HUDEP-2 (cell line): ENCODE results near the gene SMPX.

Experiments used
- DNase-seq, 76 experiments: peaks; one replicate each; lab custom pipeline; 2025; ENCODE audit not compliant: unreplicated experiment in 76 of 76; lab: John Stamatoyannopoulos, UW

The SMPX gene

DNA sequence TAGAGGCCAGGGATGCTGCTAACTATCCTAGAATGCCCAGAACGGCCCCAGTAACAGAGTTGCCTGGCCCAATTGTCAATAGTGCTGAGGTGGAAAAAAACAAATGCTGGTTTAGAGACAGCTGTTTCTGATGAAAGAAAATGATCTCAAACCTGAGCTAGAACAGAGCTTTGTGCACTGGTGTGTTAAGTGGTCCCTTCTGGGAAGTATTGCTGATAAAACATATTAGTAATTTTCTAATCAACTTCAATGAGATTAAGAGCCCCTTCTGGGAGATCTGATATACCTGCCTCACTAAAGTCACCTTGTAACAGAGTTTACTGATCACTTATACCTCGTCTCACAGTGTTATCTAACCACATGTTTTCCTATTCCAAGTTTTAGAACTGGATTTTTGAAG lies 42.1 kb downstream of the SMPX start:
- DNase-seq: no peak

DNA sequence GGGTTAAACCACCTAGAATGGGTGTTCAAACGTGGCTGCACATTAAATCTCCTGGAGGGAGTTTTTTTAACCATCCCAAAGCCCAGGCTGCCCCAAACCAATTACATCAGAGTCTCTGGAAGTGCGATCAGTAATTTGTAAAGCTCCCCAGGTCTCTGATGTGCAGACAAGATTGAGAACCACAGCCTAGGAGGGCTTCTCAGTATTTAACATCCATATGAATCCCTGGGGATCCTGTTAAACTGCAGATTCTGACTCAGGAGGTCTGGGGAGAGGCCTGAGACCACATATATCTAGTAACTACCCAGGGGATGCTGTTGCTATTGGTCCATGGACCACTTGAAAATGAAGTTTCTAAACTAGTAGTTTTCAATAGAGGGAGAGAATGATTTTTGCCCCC lies 42.6 kb downstream of the SMPX start:
- no peak for DNase-seq

DNA sequence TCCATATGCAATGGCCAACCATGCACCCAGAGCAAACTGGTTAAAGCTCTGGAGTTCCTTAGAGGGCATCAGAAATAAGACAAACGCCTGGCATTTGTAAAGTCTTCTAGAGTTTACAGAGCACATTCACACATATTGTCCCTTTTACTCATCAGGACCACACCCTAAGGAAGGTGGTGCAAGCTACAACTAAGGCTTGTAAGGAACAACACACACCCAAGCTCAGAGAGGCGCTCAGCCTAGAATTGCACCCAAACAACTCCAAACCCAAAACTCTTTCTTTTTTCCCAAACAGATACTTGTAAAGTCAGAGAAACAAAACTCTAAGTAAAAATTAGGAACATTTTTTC lies 46.1 kb downstream of the SMPX start:
- no peak for DNase-seq

DNA sequence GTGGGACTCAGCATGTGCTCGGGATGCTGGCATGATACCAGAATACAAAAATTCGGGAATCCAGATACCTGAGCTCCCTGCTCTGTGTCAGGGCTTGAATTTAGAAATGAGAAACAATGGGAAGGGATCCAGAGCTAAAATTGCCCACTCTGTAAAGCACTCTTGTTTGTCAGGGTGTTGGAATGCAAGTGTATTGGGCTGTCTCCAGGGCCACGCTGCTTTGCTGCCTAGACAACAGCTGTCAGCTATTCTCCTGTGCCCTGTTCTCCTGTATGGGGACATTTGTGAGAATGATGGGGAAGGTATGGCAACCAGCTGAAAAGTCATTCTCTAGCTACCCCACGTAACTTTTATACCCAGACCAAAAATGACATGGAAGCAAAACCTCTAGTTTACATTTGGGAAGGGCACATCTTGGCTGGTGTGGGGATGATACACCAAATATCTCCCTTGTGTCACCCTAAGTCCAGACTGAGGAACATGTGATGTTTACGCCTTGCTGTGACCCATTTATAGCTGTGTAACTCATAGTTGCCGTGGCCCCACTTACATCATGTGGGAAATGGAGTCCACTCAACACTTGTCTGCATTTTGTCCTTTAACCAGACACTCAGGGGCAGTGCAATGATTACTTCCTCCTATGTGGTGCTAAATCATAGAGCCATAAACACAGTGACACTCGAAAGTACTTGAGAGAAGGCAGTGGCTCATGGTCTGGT lies 46.6 kb downstream of the SMPX start:
- no peak for DNase-seq

DNA sequence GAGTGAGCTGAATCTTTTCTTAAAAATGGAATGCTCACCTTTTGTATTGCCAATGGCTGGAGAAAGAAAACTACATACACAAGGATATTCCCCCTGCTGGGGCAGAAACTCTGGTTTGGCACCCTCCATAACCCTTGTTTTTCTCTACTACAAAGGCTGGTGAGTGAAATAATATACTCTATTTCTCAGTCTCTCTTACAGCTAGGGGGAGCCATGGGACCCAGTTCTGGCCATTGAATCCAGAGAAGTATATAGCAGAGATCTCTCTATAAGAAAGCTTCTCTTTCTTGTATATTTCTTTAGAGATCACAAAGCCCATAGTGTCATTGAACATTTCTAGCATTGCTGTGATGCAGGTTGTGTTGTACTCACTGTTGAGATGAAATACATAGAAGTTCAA lies 49.8 kb downstream of the SMPX start:
- DNase-seq: peak in 2 of 76 experiments; percentile 0 to 2

DNA sequence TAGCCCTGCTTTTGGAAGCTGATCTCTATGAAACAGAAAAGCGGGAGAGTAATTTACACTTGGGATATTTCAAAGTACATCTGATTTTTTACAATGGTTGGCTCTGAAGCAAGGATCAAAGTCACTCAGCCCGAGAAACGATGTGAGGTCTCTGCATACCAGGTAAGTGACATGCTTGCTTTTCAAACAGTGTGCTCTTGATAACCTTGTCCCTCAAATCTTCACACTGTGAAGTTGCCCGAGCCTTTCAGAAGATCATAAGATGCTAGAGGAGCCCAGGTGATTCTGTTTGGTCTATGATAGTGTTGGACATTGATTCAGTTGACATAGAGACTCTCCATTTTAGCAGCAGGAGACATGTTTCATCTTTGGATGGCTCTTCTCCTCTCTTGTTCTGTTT lies 52.7 kb downstream of the SMPX start:
- no peak for DNase-seq

DNA sequence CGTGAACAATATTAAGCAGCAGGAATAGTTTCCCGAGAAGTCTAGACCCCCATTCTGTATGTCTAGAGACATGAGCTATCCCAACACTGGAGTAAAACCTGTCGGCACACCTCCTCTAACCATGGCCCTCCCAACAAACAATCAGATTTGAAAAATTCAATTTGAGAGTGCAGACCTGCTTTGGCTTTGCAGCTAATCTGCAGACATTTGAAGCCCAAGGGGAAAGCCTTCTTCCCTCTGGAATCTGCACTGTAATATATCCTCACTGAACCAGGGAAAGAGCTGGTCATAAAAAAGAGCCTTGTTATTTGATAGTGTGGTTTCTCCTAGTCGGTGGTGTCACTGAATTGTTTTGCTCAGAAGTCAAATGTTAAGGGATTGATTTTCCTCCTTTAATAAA lies 55.2 kb downstream of the SMPX start:
- no peak for DNase-seq

DNA sequence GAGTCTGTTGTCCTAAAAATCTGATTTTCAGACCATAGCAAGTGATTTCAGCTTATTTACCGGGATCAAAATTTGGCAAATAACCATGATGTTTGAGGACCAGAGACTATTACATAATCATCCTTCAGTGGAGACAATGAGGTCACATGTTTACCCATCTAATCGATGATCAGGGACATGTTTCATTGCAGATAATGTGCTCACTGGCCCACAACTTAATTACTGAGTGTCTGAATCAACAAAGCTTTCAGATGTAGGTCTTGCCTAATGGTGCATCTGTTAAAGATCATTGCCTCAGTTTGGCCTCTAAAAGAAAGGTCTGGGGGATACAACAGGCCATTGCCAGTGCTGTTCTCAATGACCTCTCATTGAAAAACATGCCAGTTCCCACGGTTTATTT lies 56.9 kb downstream of the SMPX start:
- no peak for DNase-seq

DNA sequence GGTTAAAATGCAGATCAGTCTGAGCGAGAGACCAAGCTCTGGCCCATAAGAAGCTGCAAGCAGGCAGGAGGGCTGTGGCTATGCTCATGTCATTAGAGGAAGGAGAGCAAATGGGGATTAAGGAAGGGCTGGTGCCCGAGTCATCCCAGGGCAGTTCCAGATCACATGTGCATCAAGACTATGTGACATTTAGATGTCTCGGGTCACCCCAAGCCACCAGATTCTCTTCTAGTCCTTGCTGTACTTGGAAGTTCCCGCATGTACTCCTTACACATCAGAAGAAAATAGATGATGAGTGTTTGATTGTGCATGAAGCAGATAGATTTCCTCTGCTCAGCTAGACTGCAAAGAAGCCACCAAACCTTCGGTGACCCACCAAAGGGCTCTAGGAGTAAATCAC lies 57.6 kb downstream of the SMPX start:
- no peak for DNase-seq

DNA sequence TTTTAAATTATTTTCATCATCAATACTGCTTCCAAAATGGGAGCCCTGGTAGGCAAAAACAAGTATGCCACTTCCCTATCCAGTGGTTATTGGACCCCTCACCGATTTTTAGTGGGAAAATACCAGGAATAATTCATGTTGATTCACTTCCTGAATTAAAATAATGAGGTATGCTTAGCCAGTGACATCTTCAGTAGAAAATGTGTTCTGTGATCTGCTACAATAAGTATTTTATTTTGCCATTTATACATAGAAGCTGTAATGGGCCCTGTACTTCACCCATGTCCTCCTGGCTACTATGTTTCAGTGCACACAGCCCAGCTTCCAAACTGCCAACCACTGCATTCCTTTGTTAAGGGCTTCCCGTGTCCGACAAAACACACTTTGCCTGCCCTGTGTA lies 58.8 kb downstream of the SMPX start:
- DNase-seq: no peak

DNA sequence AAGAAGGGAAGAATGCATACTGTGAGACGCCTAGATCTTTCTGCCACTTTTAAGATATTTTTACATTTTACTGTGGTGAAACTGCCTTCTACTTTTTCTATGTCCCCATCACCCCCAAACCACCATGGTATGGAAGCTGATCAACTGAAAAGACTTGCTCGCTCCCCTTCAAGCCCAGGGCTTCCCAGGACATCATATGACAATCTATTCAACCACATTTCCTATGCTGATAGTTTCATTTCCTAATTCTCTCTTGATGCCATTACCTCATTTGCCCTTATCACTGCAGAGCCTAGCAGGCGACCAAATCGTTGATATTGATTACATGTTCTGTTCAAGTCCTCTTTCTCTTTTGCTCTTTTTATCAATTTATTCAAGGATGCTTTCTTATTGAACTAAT lies 59.6 kb downstream of the SMPX start:
- no peak for DNase-seq

DNA sequence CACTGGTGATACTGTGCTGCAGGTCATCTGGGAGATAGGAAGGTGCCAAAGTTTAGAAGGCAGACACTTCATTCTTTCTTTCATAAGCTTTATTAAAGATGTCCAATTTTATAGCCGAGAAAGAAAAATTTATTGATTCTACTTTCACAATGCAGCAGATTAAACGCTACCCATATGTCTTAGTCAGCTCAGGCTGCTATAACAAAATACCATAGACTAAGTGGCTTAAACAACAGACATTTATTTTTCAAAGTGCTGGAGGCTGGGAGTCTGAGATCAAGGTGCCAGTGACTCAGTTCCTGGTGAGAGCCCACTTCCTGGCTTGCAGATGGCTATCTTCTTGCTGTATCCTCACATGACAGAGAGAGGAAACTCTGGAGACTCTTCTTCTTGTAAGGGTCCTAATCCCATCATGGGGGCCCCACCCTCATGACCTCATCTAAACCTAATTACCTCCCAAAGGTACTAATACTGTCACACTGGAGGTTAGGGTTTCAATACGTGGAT lies 66.4 kb downstream of the SMPX start:
- no peak for DNase-seq

DNA sequence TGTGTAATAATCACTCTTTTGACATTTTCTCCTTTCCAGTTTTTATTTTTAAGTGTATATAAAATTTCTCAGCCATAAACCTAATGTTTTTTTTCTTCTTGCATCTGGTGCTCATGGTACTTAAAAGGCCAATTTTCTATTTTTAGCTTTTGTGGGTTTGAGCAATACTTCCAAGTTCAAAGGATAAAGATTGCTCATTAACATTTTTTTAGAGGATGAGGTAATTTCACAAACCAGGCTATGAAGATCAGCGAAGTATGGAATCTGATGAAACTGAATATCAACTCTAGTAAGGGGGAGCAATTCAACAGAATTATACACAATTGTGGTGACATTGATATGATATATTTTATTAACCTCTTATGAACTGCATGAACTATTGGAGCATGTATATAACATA lies 74.0 kb downstream of the SMPX start:
- no peak for DNase-seq

DNA sequence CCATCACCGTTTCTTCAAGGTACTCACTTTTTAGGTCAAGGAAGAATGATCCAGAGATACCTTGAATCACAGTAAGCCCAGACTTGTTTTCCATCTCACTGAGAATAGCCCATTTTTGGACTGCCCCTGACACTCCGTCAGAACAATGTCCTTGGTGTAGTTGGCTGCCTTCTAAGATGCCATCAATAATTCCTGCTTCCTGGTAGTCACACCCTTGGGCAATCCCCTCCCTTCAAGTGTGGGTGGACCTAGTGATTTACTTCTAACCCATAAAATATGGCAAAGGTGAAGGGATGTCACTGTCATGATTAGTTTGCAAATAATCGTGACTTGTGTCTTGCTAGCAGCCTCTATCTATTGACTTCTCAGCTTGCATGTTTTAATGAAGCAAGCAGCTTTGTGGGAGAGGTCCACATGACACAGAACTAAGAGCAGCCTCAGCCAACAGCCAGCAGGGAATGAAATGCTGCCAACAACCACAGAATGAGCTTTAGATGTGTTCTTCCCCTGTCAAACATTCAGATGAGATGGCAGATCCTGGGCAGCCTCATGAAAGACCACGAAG lies 79.8 kb downstream of the SMPX start:
- no peak for DNase-seq

DNA sequence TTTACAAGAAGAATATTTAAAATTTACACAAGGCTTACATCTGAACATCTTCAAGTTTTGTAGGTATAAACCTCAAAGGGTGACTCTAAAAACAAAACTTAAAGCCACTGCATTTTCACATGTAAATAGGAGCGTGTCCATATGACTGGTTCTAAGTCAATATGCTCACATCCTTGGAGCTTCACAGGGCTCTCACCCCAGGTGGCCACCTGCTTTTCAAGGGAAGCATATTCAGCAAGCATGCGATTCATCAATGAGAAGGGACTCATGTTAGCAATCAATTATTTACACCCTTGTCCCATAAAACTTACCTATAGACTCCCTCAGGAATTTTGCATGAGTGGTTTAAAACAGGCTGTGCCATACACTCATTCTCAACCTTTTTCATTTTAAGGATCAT lies 82.0 kb downstream of the SMPX start:
- no peak for DNase-seq

DNA sequence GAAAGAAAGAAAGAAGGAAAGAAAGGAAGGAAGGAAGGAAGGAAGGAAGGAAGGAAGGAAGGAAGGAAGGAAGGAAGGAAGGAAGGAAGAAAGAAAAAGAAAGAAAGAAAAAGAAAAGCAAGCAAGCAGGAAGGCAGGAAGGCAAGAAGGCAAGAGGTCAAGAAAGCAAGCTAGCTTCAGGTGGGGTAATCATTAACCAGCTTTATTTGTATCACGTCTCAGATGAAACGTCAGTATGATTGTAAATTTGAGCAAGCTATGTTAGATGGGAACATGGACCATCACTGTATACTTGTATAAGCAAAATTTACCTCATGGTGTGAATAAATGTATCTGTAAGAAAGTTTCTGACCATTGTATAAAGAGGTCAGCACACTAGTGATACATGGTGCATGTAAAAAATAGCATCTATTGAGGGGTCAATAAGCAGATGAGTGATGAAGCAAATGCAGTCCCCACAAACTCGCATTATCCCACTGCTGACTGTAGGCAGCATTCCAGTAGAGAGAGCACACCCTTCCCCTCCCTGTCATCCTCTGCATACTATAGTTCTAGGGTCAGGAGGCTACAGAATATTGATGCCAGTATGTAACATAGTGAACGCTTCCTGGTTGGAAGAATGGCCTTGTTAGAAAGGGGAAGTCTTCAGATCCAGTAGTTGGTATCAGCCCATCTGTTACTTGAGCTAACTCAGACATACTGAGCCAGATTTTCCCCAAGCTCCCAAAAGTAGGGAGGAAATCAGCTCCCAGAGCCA lies 83.3 kb downstream of the SMPX start:
- DNase-seq: no peak

DNA sequence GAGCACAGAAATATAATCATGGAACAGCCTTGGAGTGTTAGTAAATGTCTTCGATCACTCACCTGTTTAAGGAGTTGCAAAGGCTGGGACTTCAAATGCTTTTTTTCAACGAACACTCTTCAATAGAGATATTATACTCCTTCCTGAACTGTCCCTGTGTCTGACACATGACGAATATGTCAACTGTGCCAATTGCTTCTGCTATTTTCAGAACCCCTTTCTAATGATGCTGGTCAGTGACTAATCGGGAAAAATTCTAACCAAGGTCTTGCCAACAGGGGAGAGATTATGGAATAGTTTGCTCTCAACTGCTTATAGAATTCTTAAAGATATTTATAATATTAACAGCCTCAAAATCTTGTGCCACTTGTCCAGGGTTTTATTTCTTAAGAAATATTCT lies 91.2 kb downstream of the SMPX start:
- no peak for DNase-seq

DNA sequence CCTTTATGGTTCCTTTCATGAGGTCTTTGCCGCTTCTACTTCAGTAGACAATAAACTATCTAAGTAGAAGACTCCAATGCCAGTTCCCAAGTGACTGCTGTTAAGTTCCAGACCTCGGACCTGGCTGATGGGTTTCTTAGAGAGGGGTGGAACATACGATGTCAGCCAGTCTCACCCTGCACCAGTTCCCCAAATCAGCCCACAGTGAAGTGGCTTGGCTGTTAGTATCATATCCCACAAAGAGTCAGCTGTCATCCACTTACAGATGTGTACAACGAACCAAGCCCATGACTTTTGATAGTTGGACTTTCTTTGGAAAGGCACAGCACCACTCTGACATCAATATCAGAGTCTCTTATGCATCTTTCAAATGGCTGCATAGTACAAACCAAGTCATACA lies 91.7 kb downstream of the SMPX start:
- no peak for DNase-seq

DNA sequence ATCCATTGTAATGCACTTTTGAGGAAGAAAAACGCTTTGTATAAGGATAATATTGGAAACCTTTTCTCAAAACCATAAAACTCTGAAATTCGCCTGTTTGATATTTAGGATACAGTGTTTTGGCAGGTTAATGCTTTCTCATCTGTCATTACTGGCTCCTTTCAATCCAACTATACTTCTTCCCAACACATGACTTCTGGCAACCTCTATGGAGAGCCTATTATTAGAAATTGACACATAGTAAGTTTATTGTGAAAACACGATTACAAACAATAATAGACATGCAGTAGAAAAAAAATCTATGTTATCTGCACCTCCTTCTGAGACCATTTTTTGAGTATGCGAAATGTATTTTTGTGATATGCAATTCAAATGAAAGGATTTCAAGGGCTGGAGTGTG lies 95.2 kb downstream of the SMPX start:
- DNase-seq: no peak

DNA sequence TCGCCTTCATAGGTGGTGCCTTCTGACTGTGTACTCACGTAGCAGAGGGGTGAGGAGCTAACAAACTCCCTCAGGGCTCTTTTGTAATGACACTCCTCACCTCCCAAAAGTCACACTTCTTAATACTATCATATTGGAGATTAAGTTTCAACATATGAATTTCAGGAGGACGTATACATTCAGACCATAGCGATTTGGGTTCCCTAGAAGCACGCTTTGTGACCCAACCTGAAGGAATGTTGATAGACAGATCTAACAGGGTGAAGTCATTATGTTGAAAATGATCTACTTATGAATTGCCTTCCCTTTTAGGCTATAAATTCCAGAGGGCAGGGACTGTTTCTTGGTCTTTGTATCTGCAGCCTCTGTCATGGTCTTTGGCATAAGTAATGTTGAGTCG lies 96.6 kb downstream of the SMPX start:
- DNase-seq: no peak

DNA sequence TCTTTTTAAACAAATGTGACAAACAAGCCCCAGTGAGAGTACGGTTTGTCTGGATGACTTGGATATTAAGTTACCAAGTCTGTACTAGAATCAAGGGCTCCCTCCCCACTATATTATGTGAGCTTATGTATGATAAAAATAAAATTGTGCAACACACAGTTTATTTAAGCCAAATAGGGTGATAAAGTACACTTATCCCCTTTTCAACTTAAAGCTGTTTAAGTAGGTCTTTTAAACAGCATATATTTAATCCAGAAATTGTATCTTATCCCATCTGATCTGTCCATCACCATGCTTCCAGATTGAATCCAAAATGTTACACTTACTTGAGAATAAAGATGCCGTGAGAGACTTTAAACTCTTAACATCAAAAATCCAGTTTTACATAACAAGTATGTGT lies 97.8 kb downstream of the SMPX start:
- no peak for DNase-seq

DNA sequence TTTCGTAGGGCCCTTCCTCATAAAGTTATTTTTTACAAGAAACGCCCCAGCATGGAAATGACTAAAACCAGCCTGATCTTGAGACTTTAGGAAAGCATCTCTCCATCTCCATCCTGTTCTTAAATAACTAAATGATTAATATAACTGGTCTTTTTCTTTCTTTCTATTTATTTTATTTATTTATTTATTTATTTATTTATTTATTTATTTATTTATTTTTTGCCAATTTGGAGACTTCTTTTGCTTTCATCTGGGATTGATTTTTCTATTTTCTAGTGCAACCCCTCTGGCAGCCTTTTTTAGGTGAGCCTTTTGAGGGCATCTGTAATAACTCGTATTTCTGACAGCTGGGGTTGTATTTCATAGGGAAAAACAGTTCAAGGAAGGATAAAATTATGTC lies 98.6 kb downstream of the SMPX start:
- no peak for DNase-seq
